ENCODE data around the gene WDFY4.

DNA sequence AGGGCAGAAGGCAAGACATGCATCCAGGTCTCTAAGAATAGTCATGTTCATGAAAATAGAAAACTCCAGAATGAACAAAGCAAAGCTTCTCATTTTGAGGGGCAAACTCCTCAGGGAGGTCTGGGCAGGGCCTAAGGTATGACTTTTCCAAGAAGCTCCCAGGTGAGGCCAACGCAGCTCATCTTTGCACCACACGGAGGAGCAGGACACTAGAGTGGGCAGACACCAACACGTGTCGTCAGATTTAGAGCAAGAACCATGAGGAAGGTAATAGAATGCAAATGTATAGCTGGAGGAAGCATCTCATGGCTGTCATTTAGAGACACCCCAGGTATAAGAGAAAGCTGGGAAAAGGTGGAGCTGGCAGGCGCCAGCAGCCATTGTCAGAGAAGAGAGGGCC, 95.7 kb downstream of the WDFY4 start:
- TF ChIP-seq TARDBP (IDR thresholded peaks at IDR 0.05) (no peak), ELF4 (IDR thresholded peaks at IDR 0.05) (no peak), SUZ12 (IDR thresholded peaks at IDR 0.05) (no peak), HDGF (IDR thresholded peaks at IDR 0.05; ENCODE audit: borderline replicate concordance) (no peak), SP1 (IDR thresholded peaks at IDR 0.05) (no peak), BHLHE40 (IDR thresholded peaks at IDR 0.05; ENCODE audit: borderline replicate concordance) (no peak), ARNT (IDR thresholded peaks at IDR 0.05) (no peak), FOXA1 (IDR thresholded peaks at IDR 0.05) (no peak), FOXM1 (IDR thresholded peaks at IDR 0.05; ENCODE audit: borderline replicate concordance) (no peak), LEF1 (IDR thresholded peaks at IDR 0.05; ENCODE audit: borderline replicate concordance) (no peak), L3MBTL2 (conservative IDR thresholded peaks at IDR 0.05) (no peak), CTBP1 (IDR thresholded peaks at IDR 0.05; ENCODE audit: borderline replicate concordance) (no peak), NFRKB (IDR thresholded peaks at IDR 0.05) (no peak)

Measured in HEK293T (cell line).